AG04450 (cell line): ENCODE results near the gene PRKG1. TPM values are rescaled to one million over a fixed set of nuclear protein-coding genes. Genes with fewer than 3 reads are reported as not detected.

ENCODE experiments used
- CTCF ChIA-PET: fragments of 300-600, 350-600 bp; formaldehyde crosslinking; extraction: SDS; loops from one replicate; lab custom pipeline; 2022; ENCODE audit warnings: antibody characterized with exemption, inconsistent platforms; lab: Charles Lee
- POLR2A ChIA-PET: fragments of 350-600 bp; formaldehyde crosslinking; extraction: SDS; loops from one replicate; lab custom pipeline; 2021; ENCODE audit warnings: antibody characterized with exemption, inconsistent platforms; lab: Yijun Ruan, JAX
- DNase-seq: peaks from one replicate; pipeline ENCODE4 v3.0.0-alpha.2; 2011; ENCODE audit warnings: low read depth, low spot score
- H3K27ac ChIP-seq: one replicate; pipeline ENCODE4 v1.5.1; 2012; ENCODE audit warnings: low read depth, low read length, control low read depth
- H3K27me3 ChIP-seq: one replicate; pipeline ENCODE4 v1.6.0; 2012; ENCODE audit warnings: low read length; ENCODE audit not compliant: control insufficient read depth, insufficient read depth
- H3K4me3 ChIP-seq: 2 replicates; pipeline ENCODE4 v1.5.1; 2011; ENCODE audit warnings: mild to moderate bottlenecking, low read depth, low read length, control low read depth
- H3K9me3 ChIP-seq: 2 replicates; pipeline ENCODE4 v1.5.1; 2012; ENCODE audit warnings: low read length; ENCODE audit not compliant: control insufficient read depth, insufficient read depth
- CTCF ChIP-seq: IDR thresholded peaks from 2 replicates; pipeline ENCODE4 v1.5.1; 2011; ENCODE audit warnings: low read depth, low read length, control low read depth, inconsistent platforms
- polyA plus RNA-seq: library from polyadenylated mRNA; depleted of rRNA; stranded (reverse); fragments of >200 nt; gene quantifications from 2 replicates; pipeline ENCODE4 v1.2.3, GENCODE V29; 2011

The PRKG1 gene
- polyA plus RNA-seq, 1 experiment, result 19.0 TPM

- no peaks in the 10 kb centered on the region for H3K27me3 ChIP-seq
- CTCF ChIA-PET, result interaction anchor here (1.3 kb wide), 1 partner anchor 1206 kb away, joined by 3 read pairs; no protein-coding TSS in a partner anchor
- H3K4me3 ChIP-seq, result no peak overlapping the region
- no peak overlapping the region for H3K27ac ChIP-seq
- no peak for TF ChIP-seq CTCF
- no peaks in the 10 kb centered on the region for H3K9me3 ChIP-seq
- POLR2A ChIA-PET, result no interaction called here
- DNase-seq, result no peak
Measured at GRCh38 chr10:52269233-52269632, 1194.9 kb downstream of the PRKG1 start.

- ChIA-PET CTCF (no interaction called here), POLR2A (no interaction called here)
- Histone ChIP-seq H3K27me3 (no peaks in the 10 kb centered on the region), H3K9me3 (no peaks in the 10 kb centered on the region), H3K27ac (no peak overlapping the region), H3K4me3 (no peak overlapping the region)
- no peak for TF ChIP-seq CTCF
- DNase-seq, result no peak
Measured at GRCh38 chr10:52276163-52276562, 1201.9 kb downstream of the PRKG1 start.

- ChIA-PET CTCF (no interaction called here), POLR2A (no interaction called here)
- no peaks in the 10 kb centered on the region for H3K9me3 ChIP-seq
- H3K4me3 ChIP-seq, result no peak overlapping the region
- no peak overlapping the region for H3K27ac ChIP-seq
- H3K27me3 ChIP-seq, result no peaks in the 10 kb centered on the region
- DNase-seq, result no peak
- TF ChIP-seq CTCF, result no peak
Measured at GRCh38 chr10:52276986-52277385, 1202.7 kb downstream of the PRKG1 start.

GRCh38 chr10:52279546-52279945 lies 1205.3 kb downstream of the PRKG1 start:
- no peak for TF ChIP-seq CTCF
- ChIA-PET CTCF (interaction anchor here (1.0 kb wide), 1 partner anchor 28 kb away, joined by 3 read pairs; no protein-coding TSS in a partner anchor), POLR2A (no interaction called here)

GRCh38 chr10:52280051-52280450 lies 1205.8 kb downstream of the PRKG1 start:
- no peak for DNase-seq
- Histone ChIP-seq H3K9me3 (no peaks in the 10 kb centered on the region), H3K27ac (no peak overlapping the region), H3K4me3 (no peak overlapping the region), H3K27me3 (no peaks in the 10 kb centered on the region)
- ChIA-PET CTCF (interaction anchor here (1.0 kb wide), 1 partner anchor 28 kb away, joined by 3 read pairs; no protein-coding TSS in a partner anchor), POLR2A (no interaction called here)
- TF ChIP-seq CTCF, result no peak

More at GRCh38 chr10:52279546-52279945, 1205.3 kb downstream of the PRKG1 start:
- no peak for DNase-seq
- no peaks in the 10 kb centered on the region for H3K9me3 ChIP-seq
- H3K27me3 ChIP-seq, result no peaks in the 10 kb centered on the region
- no peak overlapping the region for H3K27ac ChIP-seq
- no peak overlapping the region for H3K4me3 ChIP-seq
